Measurements from ENCODE around the gene SRGAP2C. TPM values are rescaled to one million over a fixed set of nuclear protein-coding genes. Genes with fewer than 3 reads are reported as not detected.
"Not testable (repeated sequence)": the region's sequence is repeated elsewhere in the genome, so short reads cannot be mapped to it uniquely, and the experiment has no call there.

SRGAP2C gene
- total and polyA plus RNA-seq, 9 donors = 12.4 to 32.4 (median 21.3) TPM

- no peak overlapping the region for H3K4me3 ChIP-seq (ENCODE audit: low read length)
- no peak for DNase-seq
- H3K27me3 ChIP-seq (ENCODE audit: control insufficient read depth, insufficient read depth, low read length) = no peaks in the 10 kb centered on the region
- peaks cover 3% of the 10 kb centered on the region for H3K4me1 ChIP-seq (ENCODE audit: control insufficient read depth, insufficient read depth, low read length)
- no peaks in the 10 kb centered on the region for H3K9me3 ChIP-seq (replicated peaks; ENCODE audit: control insufficient read depth, low read depth, low read length)
- WGBS (ENCODE audit: insufficient coverage) = no CpG with 5 or more reads among the region's 6 CpGs
- H3K27ac ChIP-seq (ENCODE audit: low read length) = no peak overlapping the region
- H3K36me3 ChIP-seq (ENCODE audit: control insufficient read depth, insufficient read depth, low read length) = no peaks in the 10 kb centered on the region
Observed at GRCh38 chr1:121417325-121417923, 232.6 kb downstream of the SRGAP2C start.

- DNase-seq = no peak
- WGBS (ENCODE audit: insufficient coverage) = 24% methylated on average over 5 of the region's 15 CpGs
- Histone ChIP-seq H3K4me3 (ENCODE audit: low read length) (no peak overlapping the region), H3K27me3 (ENCODE audit: control insufficient read depth, insufficient read depth, low read length) (no peaks in the 10 kb centered on the region), H3K9me3 (replicated peaks; ENCODE audit: control insufficient read depth, low read depth, low read length) (no peaks in the 10 kb centered on the region), H3K27ac (ENCODE audit: low read length) (no peak overlapping the region), H3K36me3 (ENCODE audit: control insufficient read depth, insufficient read depth, low read length) (no peaks in the 10 kb centered on the region), H3K4me1 (ENCODE audit: control insufficient read depth, insufficient read depth, low read length) (peaks cover 3% of the 10 kb centered on the region)
Observed at GRCh38 chr1:121418369-121419049, 233.7 kb downstream of the SRGAP2C start.

DNA sequence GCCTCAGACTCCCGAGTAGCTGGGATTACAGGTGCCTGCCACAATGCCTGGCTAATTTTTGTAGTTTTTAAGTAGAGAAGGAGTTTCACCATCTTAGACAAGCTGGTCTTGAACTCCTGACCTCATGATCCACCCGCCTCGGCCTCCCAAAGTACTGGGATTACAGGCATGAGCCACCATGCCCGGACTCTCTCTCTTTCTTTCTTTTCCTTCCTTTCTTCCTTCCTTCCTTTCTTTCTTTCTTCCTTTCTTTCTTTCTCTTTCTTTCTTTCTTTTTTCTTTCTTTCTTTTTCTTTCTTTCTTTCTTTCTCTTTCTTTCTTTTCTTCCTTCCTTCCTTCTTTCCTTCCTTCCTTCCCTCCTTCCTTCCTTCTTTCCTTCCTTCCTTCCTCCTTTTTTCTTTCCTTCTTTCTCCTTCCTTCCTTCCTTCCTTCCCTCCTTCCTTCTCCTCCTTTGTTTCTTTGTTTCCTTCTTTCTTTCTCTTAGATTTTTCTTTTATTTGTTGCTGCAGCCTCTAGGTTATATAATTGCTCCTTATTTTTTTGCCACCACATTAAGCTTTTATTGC, 234.4 kb downstream of the SRGAP2C start:
- 85% methylated on average over 3 of the region's 4 CpGs for WGBS (ENCODE audit: insufficient coverage)
- H3K4me1 ChIP-seq (ENCODE audit: control insufficient read depth, insufficient read depth, low read length); H3K27me3 ChIP-seq (ENCODE audit: control insufficient read depth, insufficient read depth, low read length); H3K27ac ChIP-seq (ENCODE audit: low read length); H3K36me3 ChIP-seq (ENCODE audit: control insufficient read depth, insufficient read depth, low read length); H3K9me3 ChIP-seq (replicated peaks; ENCODE audit: control insufficient read depth, low read depth, low read length); H3K4me3 ChIP-seq (ENCODE audit: low read length); DNase-seq: not testable (repeated sequence)

GRCh38 chr1:121421490-121421889, 236.7 kb downstream of the SRGAP2C start:
- WGBS (ENCODE audit: insufficient coverage) = no CpG with 5 or more reads among the region's 3 CpGs
- H3K9me3 ChIP-seq (replicated peaks; ENCODE audit: control insufficient read depth, low read depth, low read length); H3K27ac ChIP-seq (ENCODE audit: low read length); H3K36me3 ChIP-seq (ENCODE audit: control insufficient read depth, insufficient read depth, low read length); H3K27me3 ChIP-seq (ENCODE audit: control insufficient read depth, insufficient read depth, low read length); H3K4me1 ChIP-seq (ENCODE audit: control insufficient read depth, insufficient read depth, low read length); H3K4me3 ChIP-seq (ENCODE audit: low read length): not testable (repeated sequence)
- peak; percentile 15 for DNase-seq

- H3K4me3 ChIP-seq (ENCODE audit: low read length); H3K27ac ChIP-seq (ENCODE audit: low read length); H3K4me1 ChIP-seq (ENCODE audit: control insufficient read depth, insufficient read depth, low read length); H3K36me3 ChIP-seq (ENCODE audit: control insufficient read depth, insufficient read depth, low read length); H3K9me3 ChIP-seq (replicated peaks; ENCODE audit: control insufficient read depth, low read depth, low read length); H3K27me3 ChIP-seq (ENCODE audit: control insufficient read depth, insufficient read depth, low read length): not testable (repeated sequence)
- DNase-seq = peak; percentile 32
- 38% methylated on average over 1 of the region's 2 CpGs for WGBS (ENCODE audit: insufficient coverage)
Observed at GRCh38 chr1:121423956-121424355, 239.2 kb downstream of the SRGAP2C start.

DNA sequence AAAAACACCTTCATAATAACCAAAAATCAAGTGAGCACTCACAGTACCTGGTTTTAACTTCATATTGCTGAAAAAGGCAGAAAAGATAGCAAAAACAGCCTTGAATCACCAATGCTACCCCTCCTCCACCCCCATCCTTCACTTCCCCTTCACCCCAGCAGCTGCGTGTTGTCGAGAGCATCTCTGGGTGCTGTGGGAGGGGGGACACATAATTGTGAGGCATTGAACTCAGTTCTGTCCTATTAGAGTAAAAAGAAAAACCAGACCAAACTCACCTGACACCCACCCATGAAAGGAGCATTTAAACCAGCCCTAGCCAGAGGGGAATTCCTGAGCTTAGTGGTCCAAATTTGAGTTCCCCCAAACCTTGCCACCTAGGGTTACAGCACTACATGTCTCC, 248.7 kb downstream of the SRGAP2C start:
- not testable (repeated sequence) for H3K9me3 ChIP-seq (replicated peaks; ENCODE audit: control insufficient read depth, low read depth, low read length); H3K36me3 ChIP-seq (ENCODE audit: control insufficient read depth, insufficient read depth, low read length); H3K4me3 ChIP-seq (ENCODE audit: low read length); H3K4me1 ChIP-seq (ENCODE audit: control insufficient read depth, insufficient read depth, low read length); H3K27me3 ChIP-seq (ENCODE audit: control insufficient read depth, insufficient read depth, low read length); DNase-seq; H3K27ac ChIP-seq (ENCODE audit: low read length)
- WGBS (ENCODE audit: insufficient coverage) = no CpG with 5 or more reads among the region's 2 CpGs

DNA sequence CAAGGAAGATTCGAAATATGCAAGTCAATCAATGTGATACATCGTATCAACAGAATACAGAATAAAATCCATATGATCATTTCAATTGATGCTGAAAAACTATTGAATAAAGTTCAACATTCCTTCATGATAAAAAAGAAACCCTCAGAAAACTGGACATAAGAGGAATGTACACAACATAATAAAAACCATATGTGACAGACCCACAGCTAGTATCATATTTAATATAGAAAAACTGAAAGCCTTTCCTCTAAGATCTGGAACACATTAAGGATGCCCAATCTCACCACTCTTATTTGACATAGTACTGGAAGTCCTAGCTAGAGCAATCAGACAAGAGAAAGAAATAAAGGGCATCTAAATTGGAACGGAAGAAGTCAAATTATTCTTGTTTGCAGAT, 254.1 kb downstream of the SRGAP2C start:
- not testable (repeated sequence) for H3K4me3 ChIP-seq (ENCODE audit: low read length); H3K36me3 ChIP-seq (ENCODE audit: control insufficient read depth, insufficient read depth, low read length); H3K27ac ChIP-seq (ENCODE audit: low read length); DNase-seq; H3K27me3 ChIP-seq (ENCODE audit: control insufficient read depth, insufficient read depth, low read length); H3K4me1 ChIP-seq (ENCODE audit: control insufficient read depth, insufficient read depth, low read length); H3K9me3 ChIP-seq (replicated peaks; ENCODE audit: control insufficient read depth, low read depth, low read length)
- WGBS (ENCODE audit: insufficient coverage) = no CpG with 5 or more reads among the region's 3 CpGs

DNA sequence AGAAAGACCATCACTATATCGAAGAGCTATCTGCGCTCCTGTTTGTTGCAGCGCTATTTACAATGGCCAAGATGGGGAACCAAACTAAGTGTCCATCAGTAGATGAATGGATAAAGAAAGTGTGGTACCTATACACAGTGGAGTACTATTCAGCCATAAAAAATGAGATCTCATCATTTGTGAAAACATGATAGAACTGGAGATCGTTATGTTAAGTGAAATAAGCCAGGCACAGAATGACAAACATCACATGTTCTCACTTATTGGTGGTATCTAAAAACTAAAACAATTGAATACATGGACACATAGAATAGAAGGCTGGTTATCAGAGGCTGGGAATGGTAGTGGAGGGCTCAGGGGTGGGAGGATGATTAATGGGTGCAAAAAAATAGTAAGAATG, 256.2 kb downstream of the SRGAP2C start:
- no peaks in the 10 kb centered on the region for H3K36me3 ChIP-seq (ENCODE audit: control insufficient read depth, insufficient read depth, low read length)
- H3K9me3 ChIP-seq (replicated peaks; ENCODE audit: control insufficient read depth, low read depth, low read length) = no peaks in the 10 kb centered on the region
- no peaks in the 10 kb centered on the region for H3K27me3 ChIP-seq (ENCODE audit: control insufficient read depth, insufficient read depth, low read length)
- no peak for DNase-seq
- H3K27ac ChIP-seq (ENCODE audit: low read length) = no peak overlapping the region
- no peaks in the 10 kb centered on the region for H3K4me1 ChIP-seq (ENCODE audit: control insufficient read depth, insufficient read depth, low read length)
- no peak overlapping the region for H3K4me3 ChIP-seq (ENCODE audit: low read length)
- no CpG with 5 or more reads among the region's 4 CpGs for WGBS (ENCODE audit: insufficient coverage)

Other genes with a start within 250 kb of the SRGAP2C start
- gene FAM72B, start 635 bp upstream of the SRGAP2C start, total RNA-seq = 1.5 TPM
- 1 to 10 TPM; 2.2 to 5.0 (median 3.4) TPM for gene FAM72B, start 635 bp upstream of the SRGAP2C start, polyA plus RNA-seq (ENCODE audit: insufficient read depth in 1 of 8, insufficient read length in 8 of 8, low replicate concordance in 1 of 8)

Measured in muscle of leg (tissue), 11 donors.